HL-60/S4 treated with phorbol 12-myristate 13-acetate at 8.2 ng/mL for 4 days and 3 days (cell line): ENCODE results near the gene SPAG9.

ENCODE experiments used
- in situ Hi-C: fragments of 300-500 bp; cut with MboI; formaldehyde crosslinking; loops from 2 replicates; pipeline ENCODE4 v1.15.0; 2022; ENCODE audit warnings: low sequenced_read_pairs

SPAG9 gene

DNA sequence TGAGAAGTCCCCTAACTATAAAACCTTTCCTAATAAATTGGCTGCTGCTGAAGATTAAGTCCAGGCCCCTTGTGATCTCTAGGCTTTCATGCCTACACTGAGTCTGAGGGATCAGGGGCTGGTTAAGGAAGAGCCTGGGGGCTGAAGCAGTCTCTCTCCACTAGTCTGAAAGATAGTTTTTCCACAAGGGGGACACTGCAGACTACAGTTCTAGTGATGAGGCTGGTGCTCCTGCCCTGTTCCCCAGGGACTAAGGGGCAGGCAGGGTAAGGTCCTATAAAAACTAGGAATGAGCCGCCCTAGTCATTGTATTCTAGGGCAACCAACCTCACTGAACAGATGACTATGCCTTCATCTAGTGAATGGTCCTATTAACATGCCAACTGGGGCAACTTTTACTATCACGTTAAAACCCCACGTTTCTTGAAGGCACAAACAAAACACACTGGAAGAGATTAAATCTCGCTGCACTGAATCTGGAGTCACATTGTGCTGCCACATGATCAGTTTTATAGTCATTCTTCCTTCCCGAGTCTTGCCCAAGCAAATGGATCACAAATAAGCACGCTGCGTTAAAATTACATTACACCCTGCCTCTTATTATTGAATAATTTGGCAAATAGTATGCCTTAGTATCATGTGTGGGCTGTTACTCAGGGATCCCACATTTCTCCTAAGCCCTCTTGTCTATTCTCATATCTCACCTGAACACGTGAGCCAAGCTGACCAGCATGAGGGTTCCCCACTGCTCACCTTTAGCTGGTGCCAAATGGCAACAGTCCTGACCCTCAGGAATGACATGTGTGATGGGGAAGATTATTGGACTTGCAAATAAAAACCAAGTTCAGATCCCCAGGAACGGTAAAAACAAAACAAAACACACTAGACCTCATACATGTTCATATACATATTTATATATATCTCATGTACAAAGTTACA lies 159.1 kb downstream of the SPAG9 start:
- in situ Hi-C loops = no loop called here

DNA sequence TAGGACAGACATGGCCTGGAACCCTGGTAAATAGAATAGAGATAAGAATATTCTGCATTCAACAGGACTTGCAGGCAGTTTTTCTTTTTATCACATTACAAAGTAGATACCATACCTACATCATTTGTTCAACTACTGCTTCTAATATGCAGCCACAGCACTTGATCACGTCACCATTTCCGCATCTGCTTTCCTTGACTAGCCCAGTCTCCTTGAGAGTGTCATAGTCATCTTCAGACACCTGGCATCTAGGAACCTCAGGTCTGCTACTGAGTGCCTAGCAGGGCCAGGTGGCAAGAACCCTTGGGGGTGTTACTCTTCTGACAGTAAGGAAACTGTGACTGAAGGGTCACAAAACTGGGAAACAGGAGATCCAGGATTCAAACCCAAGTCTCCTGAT lies 161.3 kb downstream of the SPAG9 start:
- in situ Hi-C loops = loop anchor here (10.0 kb wide), 1 partner anchor 175 kb away; no protein-coding TSS in a partner anchor

DNA sequence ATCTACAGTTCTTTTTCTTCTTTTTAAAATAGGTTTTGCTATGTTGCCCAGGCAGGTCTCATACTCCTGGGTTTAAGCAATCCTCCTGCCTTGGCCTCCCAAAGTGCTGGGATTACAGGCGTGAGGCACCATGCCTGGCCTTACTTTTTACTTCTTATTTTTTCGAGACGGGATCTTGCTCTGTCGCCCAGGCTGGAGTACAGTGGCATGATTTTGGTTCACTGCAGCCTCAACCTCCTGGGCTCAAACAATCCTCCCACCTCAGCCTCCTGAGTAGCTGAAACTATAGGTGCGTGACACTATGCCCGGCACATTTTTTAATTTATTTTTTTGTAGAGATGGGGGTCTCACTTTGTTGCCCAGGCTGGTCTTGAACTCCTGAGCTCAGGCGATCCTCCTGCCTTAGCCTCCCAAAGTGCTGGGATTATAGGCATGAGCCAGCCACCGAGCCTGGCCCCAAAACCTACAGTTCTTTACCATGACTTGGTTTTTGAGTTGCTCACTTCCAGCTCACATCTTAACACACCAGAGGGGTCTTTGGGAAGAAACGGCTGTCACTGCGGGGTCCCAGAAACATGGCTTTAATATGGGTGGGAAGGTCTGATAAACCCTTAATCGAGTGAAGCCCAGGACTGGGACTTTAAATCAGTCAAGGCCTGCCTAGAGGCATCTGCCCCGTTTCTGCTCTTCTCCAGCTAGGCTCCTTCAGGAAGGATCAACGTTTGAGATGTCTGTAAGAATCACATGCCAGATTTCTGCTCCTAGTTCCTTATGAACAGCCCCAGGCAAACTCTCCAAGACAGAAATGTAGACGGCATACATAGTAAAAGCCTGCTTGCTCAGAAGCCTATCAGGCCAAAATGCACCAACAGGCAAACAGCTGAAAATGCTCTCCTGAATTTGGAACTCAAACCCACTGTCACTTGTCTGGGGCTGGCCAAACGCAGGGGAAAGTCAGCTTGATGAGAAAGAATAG lies 162.8 kb downstream of the SPAG9 start:
- in situ Hi-C loops = loop anchor here (10.0 kb wide), 1 partner anchor 173 kb away; no protein-coding TSS in a partner anchor

DNA sequence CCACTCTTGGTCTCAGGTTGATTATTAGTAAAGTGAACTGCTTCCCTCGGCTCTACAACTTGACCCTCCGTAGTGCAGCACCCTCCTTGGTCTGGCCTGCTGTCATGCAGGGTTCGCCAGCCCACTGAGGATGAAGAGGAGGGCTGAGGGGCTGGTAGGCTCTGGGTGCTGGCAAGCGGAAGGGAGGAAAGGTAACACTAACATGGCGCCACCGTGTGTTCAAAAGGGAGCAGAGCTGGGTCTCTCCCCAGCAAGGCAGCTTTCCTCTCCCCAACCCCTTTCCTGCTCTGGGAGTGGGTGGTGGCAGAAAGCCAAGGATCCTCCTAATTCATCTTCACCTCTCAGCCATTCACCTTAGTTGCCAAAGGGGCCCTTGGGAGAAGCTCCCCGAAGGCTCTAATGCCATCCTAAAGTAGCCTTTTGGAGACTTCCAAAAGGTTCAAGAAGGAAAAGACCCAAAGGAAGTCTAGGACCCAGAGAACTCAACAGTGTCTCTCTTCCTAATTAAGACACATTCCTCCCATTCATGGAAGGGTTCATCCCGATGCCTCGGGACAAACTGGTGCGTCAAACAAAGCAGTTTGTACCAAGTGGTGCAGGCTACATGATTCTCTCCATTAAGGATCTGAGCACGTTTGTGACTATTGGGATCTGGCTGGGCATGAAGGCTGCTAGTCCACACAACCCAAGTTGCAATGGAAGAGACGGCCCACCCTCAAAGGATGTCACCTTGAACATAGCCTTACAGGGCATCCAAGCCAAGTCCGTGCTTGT lies 163.7 kb downstream of the SPAG9 start:
- in situ Hi-C loops = loop anchor here (10.0 kb wide), 1 partner anchor 172 kb away; no protein-coding TSS in a partner anchor

DNA sequence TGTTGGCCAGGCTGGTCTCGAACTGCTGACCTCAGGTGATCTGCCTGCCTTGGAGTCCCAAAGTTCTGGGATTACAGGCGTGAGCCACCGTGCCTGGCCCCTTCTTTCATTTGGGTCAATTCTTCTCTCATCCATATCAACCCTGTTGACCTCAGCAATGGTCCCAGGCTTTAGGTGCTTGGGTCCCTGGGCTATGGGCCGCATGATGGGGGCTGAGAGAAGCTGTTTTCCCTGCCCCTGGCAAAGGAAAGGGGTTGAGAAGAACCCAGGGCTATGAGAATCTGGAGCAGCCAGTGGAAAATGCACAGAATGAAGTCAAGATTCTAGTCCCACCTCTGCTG lies 164.3 kb downstream of the SPAG9 start:
- in situ Hi-C loops = loop anchor here (10.0 kb wide), 1 partner anchor 172 kb away; no protein-coding TSS in a partner anchor

DNA sequence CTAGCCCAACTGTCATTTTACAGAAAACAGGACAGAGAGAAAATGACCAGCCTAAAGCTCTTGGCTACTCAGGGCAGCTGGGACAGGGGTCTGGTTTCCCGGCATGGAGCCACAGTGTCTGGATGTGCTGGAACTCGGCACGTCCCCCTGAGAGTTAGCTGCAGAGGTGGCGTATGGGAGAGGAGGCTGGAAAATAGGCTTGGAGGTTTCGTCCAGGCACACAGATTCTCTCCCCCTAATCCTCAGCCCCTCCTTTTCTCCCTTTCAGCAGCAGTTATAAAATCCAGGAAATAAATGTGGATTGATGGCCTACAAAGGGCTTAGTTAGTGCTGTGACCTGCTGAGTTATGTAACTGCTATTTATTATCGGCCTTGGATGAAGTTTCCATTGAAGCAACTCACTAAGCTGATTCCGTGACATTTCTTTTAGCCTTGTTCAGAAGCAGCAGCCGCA lies 165.0 kb downstream of the SPAG9 start:
- in situ Hi-C loops = loop anchor here (10.0 kb wide), 1 partner anchor 171 kb away; no protein-coding TSS in a partner anchor

DNA sequence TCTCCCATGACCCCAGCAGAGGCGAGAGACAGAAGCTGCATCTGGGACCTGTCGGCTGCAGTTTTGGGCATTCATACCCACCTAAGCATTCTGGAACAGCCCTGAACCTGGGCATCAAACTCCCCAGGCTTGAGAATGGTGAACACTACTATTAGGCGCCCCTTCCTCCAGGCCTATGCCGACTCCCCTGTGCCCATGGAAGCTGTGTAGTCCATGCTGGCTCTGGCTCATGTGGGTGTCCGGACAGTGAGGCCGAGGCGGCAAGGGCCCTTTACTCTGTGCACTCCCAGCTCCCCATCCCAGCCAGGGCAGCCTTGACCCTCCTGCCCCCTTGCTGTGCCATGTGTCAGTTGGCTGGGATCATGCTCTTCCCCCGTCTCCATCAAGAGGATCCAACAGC lies 165.5 kb downstream of the SPAG9 start:
- in situ Hi-C loops = loop anchor here (10.0 kb wide), 1 partner anchor 170 kb away; no protein-coding TSS in a partner anchor

DNA sequence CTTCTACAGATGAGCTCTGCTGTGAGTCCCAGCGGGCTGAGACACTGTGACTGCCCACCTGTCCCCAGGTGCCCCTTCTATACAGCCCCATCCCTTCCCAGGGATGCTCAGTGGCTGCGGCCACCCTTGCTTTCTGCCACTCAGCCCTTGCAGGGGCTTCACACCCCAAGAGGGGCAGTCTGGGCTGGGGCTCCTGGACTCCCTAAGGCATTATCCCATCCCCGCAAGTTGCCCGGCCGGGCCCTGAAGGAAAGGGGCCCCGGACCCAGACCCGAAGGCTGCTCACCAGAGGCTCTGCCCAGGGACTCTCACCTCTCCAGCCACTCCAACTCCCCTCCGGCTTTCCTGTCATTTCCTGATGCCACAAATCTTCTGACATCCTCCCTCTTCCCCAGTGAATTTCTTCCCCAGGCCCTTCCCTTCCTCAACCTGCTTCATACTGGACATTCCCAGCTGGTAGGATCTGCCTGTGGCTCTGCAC lies 166.0 kb downstream of the SPAG9 start:
- in situ Hi-C loops = loop anchor here (10.0 kb wide), 1 partner anchor 170 kb away; no protein-coding TSS in a partner anchor

DNA sequence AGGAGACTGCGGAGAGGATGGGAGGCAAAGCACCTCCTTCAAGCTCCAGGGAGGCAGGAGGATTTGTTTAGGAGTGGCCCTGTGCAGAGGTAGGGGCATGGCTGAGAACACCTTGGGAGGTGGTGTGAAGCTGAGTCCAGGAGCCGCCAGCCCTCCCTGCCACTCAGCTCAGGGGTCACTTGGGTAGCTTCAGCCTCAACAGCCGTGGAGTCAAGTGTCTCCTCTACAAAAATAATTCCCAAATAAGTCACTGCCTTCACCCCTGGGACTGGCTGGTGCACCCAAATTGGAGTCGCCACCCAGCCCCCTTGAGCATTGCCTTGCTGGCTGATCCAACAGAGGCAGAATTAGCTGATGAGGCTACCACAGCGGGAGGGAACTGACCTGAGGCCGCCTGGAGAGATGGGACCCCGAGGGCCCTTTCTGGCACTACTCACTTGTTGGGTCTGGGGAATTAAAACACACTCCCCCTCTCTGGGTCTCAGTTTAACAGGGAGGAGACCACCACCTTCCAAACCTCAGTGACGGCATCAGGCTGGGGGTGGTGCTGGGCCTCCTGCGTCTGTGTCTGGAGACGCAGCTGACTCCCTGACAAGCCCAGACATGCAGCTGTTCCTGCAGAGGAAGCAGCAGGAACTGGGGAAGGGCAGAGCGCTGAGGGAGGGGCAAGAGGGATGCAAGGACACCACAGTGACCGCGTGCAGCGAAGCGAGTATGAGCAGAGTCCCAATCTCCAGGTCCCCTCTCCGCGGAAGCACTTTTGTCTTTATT lies 166.7 kb downstream of the SPAG9 start:
- in situ Hi-C loops = loop anchor here (10.0 kb wide), 1 partner anchor 169 kb away; no protein-coding TSS in a partner anchor

DNA sequence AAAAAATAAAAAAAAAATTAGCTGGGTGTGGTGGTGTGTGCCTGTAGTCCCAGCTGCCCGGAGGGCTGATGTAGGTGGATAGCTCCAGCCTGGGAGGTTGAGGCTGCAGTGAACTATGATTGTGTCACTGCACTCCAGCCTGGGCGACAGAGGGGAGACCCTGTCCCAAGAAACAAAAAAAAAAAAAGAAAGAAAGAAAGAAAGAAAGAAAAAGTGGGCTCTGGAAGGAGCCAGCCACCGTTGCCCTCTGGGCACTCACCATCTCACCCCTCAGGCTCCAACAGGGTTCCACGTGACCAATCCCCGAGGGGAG lies 167.2 kb downstream of the SPAG9 start:
- in situ Hi-C loops = loop anchor here (10.0 kb wide), 1 partner anchor 169 kb away; no protein-coding TSS in a partner anchor

DNA sequence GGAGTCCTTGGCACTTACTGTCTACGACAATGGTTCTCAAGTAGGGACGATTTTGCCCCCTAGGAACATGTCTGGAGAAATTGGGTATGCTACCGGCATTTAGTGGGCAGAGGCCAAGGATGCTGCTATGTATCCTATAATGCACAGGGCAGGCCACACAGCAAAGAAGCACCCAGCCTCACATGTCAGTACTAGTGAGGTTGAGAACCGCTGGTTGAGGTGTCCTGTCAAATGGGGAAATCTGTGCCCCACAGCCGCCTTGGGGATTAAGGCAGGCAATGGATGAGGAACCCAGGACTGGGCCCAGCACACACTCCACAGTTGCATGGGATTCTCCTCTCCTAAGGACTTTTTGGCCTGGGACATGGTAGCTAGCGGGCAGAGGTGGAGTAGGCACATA lies 167.8 kb downstream of the SPAG9 start:
- in situ Hi-C loops = loop anchor here (10.0 kb wide), 1 partner anchor 168 kb away; no protein-coding TSS in a partner anchor

DNA sequence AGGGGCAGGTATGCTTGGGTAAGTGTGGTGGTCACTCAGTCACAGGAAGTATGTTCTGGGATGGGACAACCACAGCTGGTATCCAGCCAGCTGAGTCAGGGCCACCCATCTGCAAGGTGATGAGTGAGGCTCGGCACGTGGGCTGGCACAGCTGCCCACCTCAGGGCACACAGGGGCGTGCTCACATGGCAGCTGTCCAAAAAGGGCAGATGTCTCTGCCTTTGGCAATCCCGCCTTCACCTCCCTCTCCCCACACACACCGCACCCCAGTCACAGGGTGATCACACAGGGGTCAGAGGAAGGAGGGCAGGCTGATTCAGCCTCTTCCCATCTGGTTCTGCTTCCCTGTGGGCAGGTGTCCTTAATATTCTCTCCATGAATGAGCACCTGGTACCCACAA lies 168.7 kb downstream of the SPAG9 start:
- in situ Hi-C loops = loop anchor here (10.0 kb wide), 1 partner anchor 167 kb away; no protein-coding TSS in a partner anchor

DNA sequence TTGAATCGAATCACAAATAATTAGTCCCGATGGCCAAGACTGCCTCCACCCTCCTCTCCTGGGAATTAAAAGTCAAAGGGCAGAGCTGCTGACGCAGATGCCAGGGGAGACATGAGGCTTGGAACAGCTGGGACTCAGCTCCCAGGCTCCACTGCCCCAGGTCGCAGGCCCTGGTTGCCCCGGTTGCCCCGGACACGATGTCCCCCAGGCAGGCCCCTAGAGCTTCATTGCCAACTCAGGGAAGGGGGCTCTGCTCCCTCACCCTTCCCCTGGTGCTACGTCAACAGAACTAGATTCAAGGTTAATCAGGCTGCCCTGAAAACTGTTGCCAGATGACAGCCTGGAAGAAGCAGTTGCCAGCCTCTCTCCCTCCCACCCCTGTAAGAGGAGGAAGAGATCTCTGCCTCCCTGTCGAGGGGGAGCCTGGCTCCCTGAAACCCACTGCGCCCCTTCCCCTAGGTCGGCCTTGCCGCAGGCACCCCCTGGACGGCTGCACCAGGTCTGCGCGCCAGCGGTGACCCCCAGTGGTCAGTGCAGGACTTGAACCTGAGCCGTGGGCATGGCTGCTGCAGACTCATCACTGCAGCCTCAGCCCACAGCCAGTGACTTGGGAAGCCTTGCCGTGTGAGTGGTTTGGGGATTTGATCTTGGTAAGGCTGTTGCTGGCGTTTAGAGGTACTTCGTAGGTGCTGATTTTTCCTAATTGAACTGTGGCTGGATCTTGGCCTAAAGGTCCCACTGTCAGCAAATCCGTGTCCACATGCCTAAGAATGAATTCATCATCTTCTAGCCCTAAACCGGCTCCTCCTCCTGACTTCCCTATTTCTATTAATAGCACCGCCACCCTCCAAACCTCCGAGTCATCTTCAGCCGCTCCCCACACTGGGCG lies 170.4 kb downstream of the SPAG9 start:
- in situ Hi-C loops = loop anchor here (5.0 to 10.0 kb wide), 2 partner anchors 88 to 165 kb away; no protein-coding TSS in a partner anchor

DNA sequence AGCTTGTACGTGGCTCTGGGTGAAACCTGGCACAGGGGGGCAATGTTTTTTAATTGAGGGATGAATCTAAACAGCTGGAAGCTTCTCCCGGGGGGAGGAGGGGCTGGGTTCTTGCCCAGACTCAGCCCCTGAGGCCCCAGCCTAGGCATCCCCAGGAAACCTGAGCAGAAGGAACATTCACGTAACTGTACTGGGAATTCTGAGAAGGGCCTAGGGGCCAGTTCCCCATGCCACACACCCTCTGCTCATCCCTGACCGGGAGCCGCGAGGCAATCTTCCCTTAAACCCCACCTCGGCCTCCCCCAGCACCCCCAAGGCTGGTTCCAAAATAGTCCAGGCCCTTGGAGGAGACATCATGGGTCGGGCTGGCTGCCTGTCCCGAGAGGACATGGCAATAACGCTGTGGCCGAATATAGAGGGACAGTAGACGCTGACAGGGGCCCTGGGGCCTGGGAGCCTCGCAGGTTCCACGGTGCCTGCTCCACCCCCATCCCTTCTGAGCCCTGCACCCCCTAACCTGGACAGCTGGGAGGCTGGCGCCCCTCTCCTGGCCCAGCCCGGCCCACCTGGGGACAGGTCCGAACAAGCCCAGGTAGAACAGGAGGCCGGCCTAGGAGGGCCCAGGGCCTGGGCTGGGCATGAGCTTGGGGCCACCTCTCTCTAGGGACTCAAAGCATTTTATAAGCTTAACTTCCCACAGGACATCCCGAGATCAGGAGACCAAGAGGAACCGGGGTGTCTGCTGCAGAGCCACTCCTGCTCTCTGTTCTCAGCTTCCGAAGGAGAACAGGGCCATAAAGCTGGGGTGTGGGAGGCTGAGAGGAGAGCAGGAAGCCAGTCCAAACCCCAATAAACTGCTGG lies 171.3 kb downstream of the SPAG9 start:
- in situ Hi-C loops = loop anchor here (5.0 kb wide), 1 partner anchor 87 kb away; no protein-coding TSS in a partner anchor

DNA sequence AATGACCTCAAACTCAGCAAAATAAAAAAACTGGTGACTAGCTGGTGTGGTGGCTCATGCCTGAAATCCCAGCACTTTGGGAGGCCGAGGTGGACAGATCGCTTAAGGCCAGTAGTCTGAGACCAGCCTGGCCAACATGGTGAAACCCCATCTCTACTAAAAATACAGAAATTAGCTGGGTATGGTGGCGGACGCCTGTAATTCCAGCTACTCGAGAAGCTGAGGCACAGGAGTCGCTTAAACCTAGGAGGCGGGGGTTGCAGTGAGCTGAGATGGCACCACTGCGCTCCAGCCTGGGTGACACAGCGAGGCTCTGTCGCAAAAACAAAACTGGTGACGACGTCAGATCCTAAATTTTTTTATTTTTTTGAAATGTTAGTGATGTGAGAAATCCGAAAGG lies 172.0 kb downstream of the SPAG9 start:
- in situ Hi-C loops = loop anchor here (5.0 kb wide), 1 partner anchor 86 kb away; no protein-coding TSS in a partner anchor

DNA sequence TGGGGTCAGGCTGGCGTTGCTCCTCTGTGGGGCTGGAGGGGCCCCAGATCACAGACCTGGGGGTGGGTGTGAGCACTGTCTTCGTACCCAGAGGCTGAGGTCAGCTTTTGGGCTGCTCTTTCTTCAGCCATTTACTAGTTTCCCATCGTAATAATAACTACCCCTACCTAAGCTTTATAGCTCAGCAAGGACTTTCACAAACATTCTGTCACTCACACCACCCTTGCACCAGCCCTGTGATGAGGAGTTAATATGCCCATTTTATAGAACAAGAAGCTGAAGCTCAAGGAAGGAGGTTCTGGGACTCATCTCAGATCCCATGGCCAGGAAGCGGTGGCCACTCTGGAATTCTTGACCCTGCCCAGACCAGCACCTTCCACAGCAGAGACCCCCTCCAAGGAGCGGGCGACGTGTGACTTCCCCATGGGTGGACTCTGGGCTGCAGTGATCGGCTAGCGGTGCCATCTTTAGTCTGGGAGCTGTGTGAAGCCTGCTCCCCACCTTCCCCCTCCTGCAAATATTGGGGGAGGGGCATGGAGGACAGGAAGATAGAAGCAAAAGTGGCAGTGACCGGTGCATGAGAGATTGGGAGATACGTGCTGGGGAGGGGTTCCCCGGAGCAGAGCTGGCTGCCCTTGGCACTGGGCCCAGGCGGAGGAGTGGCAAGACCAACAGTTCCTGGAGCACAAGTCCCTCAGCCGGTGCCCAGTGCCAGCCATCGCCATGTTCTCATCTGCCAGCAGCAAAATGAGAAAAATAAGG lies 172.7 kb downstream of the SPAG9 start:
- in situ Hi-C loops = loop anchor here (5.0 kb wide), 1 partner anchor 86 kb away; no protein-coding TSS in a partner anchor
